Glomerular visceral epithelial cell (primary cell): Measurements from ENCODE around the gene PBX4.
"Not testable (repeated sequence)": the region's sequence is repeated elsewhere in the genome, so short reads cannot be mapped to it uniquely, and the experiment has no call there.

Source experiments
- DNase-seq: peaks from one replicate; pipeline ENCODE4 v3.0.0-alpha.2; 2016; ENCODE audit errors: extremely low spot score

Gene PBX4

GRCh38 chr19:19626516-19627472, 8.3 kb upstream of the PBX4 start:
- no peak for DNase-seq

GRCh38 chr19:19624032-19624570, 5.6 kb upstream of the PBX4 start:
- DNase-seq, result no peak

- DNase-seq, result no peak
Observed at GRCh38 chr19:19623383-19623782, 4.9 kb upstream of the PBX4 start.

- DNase-seq, result no peak
Observed at GRCh38 chr19:19619849-19620210, 1.3 kb upstream of the PBX4 start.

- DNase-seq, result no peak
Observed at GRCh38 chr19:19619181-19619848, 828 bp upstream of the PBX4 start.

- DNase-seq, result peak; percentile 64
Observed at GRCh38 chr19:19615086-19615485, 3.4 kb downstream of the PBX4 start.

- no peak for DNase-seq
Observed at GRCh38 chr19:19613506-19613905, 5.0 kb downstream of the PBX4 start.

GRCh38 chr19:19610376-19611202, 7.9 kb downstream of the PBX4 start:
- no peak for DNase-seq

- DNase-seq, result not testable (repeated sequence)
Observed at GRCh38 chr19:19606686-19607085, 11.8 kb downstream of the PBX4 start.

- DNase-seq, result no peak
Observed at GRCh38 chr19:19606021-19606420, 12.5 kb downstream of the PBX4 start.

GRCh38 chr19:19602713-19603324, 15.7 kb downstream of the PBX4 start:
- DNase-seq, result no peak

- DNase-seq, result no peak
Observed at GRCh38 chr19:19602136-19602712, 16.3 kb downstream of the PBX4 start.

- DNase-seq, result no peak
Observed at GRCh38 chr19:19600793-19601330, 17.6 kb downstream of the PBX4 start.

GRCh38 chr19:19598728-19599451, 19.6 kb downstream of the PBX4 start:
- DNase-seq, result not testable (repeated sequence)

GRCh38 chr19:19597809-19598306, 20.6 kb downstream of the PBX4 start:
- no peak for DNase-seq

- no peak for DNase-seq
Observed at GRCh38 chr19:19595171-19595701, 23.3 kb downstream of the PBX4 start.

GRCh38 chr19:19594381-19594780, 24.1 kb downstream of the PBX4 start:
- no peak for DNase-seq

GRCh38 chr19:19592690-19593089, 25.8 kb downstream of the PBX4 start:
- DNase-seq, result no peak

GRCh38 chr19:19591133-19591825, 27.2 kb downstream of the PBX4 start:
- peak; percentile 65 for DNase-seq
